ENCODE measurements around the gene CDC73. TPM values are rescaled to one million over a fixed set of nuclear protein-coding genes. Genes with fewer than 3 reads are reported as not detected.
"Not testable (repeated sequence)": the region's sequence is repeated elsewhere in the genome, so short reads cannot be mapped to it uniquely, and the experiment has no call there.

CDC73 gene
- total RNA-seq, 1 donor from 2014 or later: 49.2 TPM

GRCh38 chr1:193281894-193282293 lies 160.1 kb downstream of the CDC73 start:
- Histone ChIP-seq H3K27me3 (no peaks in the 10 kb centered on the region), H3K27ac (no peak overlapping the region), H3K4me3 (no peak overlapping the region), H3K4me2 (no peak overlapping the region), H2AFZ (replicated peaks) (no peak overlapping the region), H3K9ac (no peak overlapping the region), H3K4me1 (no peaks in the 10 kb centered on the region), H3F3A (ENCODE audit: low read depth) (no peaks in the 10 kb centered on the region), H3K79me2 (ENCODE audit: low read depth) (no peaks in the 10 kb centered on the region), H4K20me1 (ENCODE audit: low read depth) (no peaks in the 10 kb centered on the region), H3K9me3 (ENCODE audit: low read depth) (no peaks in the 10 kb centered on the region), H3K36me3 (no peaks in the 10 kb centered on the region)
- Mint-ChIP-seq H3K9me3 (no peaks in the 10 kb centered on the region), H3K36me3 (peaks cover 1% of the 10 kb centered on the region), H3K4me1 (no peaks in the 10 kb centered on the region), H3K27me3 (ENCODE audit: insufficient read depth, low read depth) (no peaks in the 10 kb centered on the region), H3K27ac (no peak overlapping the region), H3K4me3 (no peak overlapping the region)
- TF ChIP-seq, protein P1, sequence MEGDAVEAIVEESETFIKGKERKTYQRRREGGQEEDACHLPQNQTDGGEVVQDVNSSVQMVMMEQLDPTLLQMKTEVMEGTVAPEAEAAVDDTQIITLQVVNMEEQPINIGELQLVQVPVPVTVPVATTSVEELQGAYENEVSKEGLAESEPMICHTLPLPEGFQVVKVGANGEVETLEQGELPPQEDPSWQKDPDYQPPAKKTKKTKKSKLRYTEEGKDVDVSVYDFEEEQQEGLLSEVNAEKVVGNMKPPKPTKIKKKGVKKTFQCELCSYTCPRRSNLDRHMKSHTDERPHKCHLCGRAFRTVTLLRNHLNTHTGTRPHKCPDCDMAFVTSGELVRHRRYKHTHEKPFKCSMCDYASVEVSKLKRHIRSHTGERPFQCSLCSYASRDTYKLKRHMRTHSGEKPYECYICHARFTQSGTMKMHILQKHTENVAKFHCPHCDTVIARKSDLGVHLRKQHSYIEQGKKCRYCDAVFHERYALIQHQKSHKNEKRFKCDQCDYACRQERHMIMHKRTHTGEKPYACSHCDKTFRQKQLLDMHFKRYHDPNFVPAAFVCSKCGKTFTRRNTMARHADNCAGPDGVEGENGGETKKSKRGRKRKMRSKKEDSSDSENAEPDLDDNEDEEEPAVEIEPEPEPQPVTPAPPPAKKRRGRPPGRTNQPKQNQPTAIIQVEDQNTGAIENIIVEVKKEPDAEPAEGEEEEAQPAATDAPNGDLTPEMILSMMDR (IDR thresholded peaks at IDR 0.05): no peak
- no peak for TF ChIP-seq EZH2phosphoT487 (IDR thresholded peaks at IDR 0.05)
- no peak for TF ChIP-seq EZH2 (IDR thresholded peaks at IDR 0.05)
- DNase-seq (ENCODE audit: low spot score): no peak

DNA sequence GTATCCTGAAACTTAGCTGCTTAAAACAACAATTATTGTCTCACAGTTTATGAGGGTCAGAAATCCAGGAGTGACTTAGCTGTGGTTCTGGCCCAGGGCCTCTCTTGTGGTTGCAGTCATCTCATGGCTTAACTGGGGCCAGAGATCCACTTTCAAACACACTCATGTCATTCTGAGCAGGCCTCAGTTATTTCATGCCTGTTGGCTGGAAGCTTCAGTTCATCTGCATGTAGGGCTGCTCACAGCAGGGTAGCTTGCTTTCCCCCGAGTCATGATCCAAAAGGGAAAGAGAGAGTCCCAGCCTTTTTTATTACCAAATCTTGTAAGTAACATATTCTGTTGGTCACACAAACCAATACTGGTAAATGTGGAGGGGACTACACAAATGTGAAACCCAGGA lies 161.2 kb downstream of the CDC73 start:
- H3K9me3 Mint-ChIP-seq: no peaks in the 10 kb centered on the region
- Histone ChIP-seq H3K27me3 (no peaks in the 10 kb centered on the region), H3F3A (ENCODE audit: low read depth) (no peaks in the 10 kb centered on the region), H3K27ac (no peak overlapping the region), H4K20me1 (ENCODE audit: low read depth) (no peaks in the 10 kb centered on the region), H3K9ac (no peak overlapping the region), H3K36me3 (no peaks in the 10 kb centered on the region), H3K79me2 (ENCODE audit: low read depth) (no peaks in the 10 kb centered on the region), H3K9me3 (ENCODE audit: low read depth) (no peaks in the 10 kb centered on the region), H3K4me3 (no peak overlapping the region), H2AFZ (replicated peaks) (no peak overlapping the region), H3K4me1 (no peaks in the 10 kb centered on the region), H3K4me2 (no peak overlapping the region)
- H3K4me1 Mint-ChIP-seq: no peaks in the 10 kb centered on the region
- no peak for TF ChIP-seq EZH2phosphoT487 (IDR thresholded peaks at IDR 0.05)
- TF ChIP-seq, protein P1 (IDR thresholded peaks at IDR 0.05): no peak
- no peak for DNase-seq (ENCODE audit: low spot score)
- H3K36me3 Mint-ChIP-seq: peaks cover 1% of the 10 kb centered on the region
- H3K4me3 Mint-ChIP-seq: no peak overlapping the region
- H3K27ac Mint-ChIP-seq: no peak overlapping the region
- no peaks in the 10 kb centered on the region for H3K27me3 Mint-ChIP-seq (ENCODE audit: insufficient read depth, low read depth)

DNA sequence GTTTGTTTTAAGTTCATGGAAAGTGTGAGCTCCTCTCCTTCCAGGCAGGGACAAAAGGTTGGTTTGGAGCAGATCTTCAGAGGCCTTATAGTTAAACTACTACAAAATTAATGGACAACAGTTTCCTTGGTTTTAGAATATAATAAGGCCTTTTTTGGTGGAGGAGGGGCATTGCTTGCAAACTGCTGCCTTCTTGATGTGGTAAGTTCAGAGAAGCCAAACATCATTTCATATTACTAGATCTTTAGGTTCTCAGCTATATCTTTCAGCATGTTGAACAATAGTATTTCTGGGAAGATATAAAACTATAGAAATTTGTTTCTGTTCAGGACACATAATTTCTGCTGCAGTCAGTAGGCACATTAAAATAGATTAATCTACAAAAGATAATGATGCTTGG lies 162.4 kb downstream of the CDC73 start:
- H3K4me3 ChIP-seq: no peak overlapping the region
- no peak overlapping the region for H3K9ac ChIP-seq
- H3K36me3 ChIP-seq: no peaks in the 10 kb centered on the region
- H3K27ac ChIP-seq: no peak overlapping the region
- DNase-seq (ENCODE audit: low spot score): no peak
- Mint-ChIP-seq H3K4me1 (no peaks in the 10 kb centered on the region), H3K4me3 (no peak overlapping the region), H3K27me3 (ENCODE audit: insufficient read depth, low read depth) (no peaks in the 10 kb centered on the region), H3K9me3 (no peaks in the 10 kb centered on the region), H3K36me3 (peaks cover 1% of the 10 kb centered on the region), H3K27ac (no peak overlapping the region)
- no peaks in the 10 kb centered on the region for H3K9me3 ChIP-seq (ENCODE audit: low read depth)
- H3K4me2 ChIP-seq: no peak overlapping the region
- no peak for TF ChIP-seq EZH2 (IDR thresholded peaks at IDR 0.05)
- TF ChIP-seq EZH2phosphoT487 (IDR thresholded peaks at IDR 0.05): no peak
- TF ChIP-seq, protein P1 (IDR thresholded peaks at IDR 0.05): no peak
- no peaks in the 10 kb centered on the region for H3K4me1 ChIP-seq
- H3K79me2 ChIP-seq (ENCODE audit: low read depth): no peaks in the 10 kb centered on the region
- H3K27me3 ChIP-seq: no peaks in the 10 kb centered on the region
- H4K20me1 ChIP-seq (ENCODE audit: low read depth): no peaks in the 10 kb centered on the region
- H3F3A ChIP-seq (ENCODE audit: low read depth): no peaks in the 10 kb centered on the region
- H2AFZ ChIP-seq (replicated peaks): no peak overlapping the region

DNA sequence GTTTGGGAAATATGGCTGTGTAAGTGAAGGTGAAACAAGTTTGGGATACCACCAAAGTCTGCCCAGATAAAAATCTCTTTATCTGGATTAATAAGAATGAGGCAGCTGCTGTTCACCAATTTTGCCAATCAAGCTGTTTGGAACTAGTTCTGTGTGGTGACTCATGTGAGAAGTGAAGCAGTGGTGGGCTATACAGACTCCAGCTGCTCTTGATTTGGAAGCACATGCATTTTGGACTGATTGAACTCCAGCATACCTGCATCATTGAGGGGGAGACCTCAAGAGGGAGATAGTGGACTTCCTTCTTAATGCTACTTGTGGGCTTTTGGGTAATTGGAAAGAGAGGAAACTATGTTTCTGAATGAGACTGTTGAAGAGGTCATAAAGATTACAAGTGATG lies 163.8 kb downstream of the CDC73 start:
- no peaks in the 10 kb centered on the region for H3F3A ChIP-seq (ENCODE audit: low read depth)
- H4K20me1 ChIP-seq (ENCODE audit: low read depth): no peaks in the 10 kb centered on the region
- no peaks in the 10 kb centered on the region for H3K9me3 Mint-ChIP-seq
- no peaks in the 10 kb centered on the region for H3K4me1 ChIP-seq
- no peaks in the 10 kb centered on the region for H3K36me3 ChIP-seq
- no peaks in the 10 kb centered on the region for H3K4me1 Mint-ChIP-seq
- H3K9me3 ChIP-seq (ENCODE audit: low read depth): no peaks in the 10 kb centered on the region
- no peak overlapping the region for H3K4me3 ChIP-seq
- no peaks in the 10 kb centered on the region for H3K27me3 ChIP-seq
- H3K4me3 Mint-ChIP-seq: no peak overlapping the region
- no peaks in the 10 kb centered on the region for H3K36me3 Mint-ChIP-seq
- H2AFZ ChIP-seq (replicated peaks): no peak overlapping the region
- TF ChIP-seq, protein P1 (IDR thresholded peaks at IDR 0.05): no peak
- no peak for TF ChIP-seq EZH2 (IDR thresholded peaks at IDR 0.05)
- no peak for TF ChIP-seq EZH2phosphoT487 (IDR thresholded peaks at IDR 0.05)
- no peak overlapping the region for H3K4me2 ChIP-seq
- no peak overlapping the region for H3K27ac ChIP-seq
- no peaks in the 10 kb centered on the region for H3K79me2 ChIP-seq (ENCODE audit: low read depth)
- DNase-seq (ENCODE audit: low spot score): no peak
- no peak overlapping the region for H3K9ac ChIP-seq
- no peaks in the 10 kb centered on the region for H3K27me3 Mint-ChIP-seq (ENCODE audit: insufficient read depth, low read depth)
- no peak overlapping the region for H3K27ac Mint-ChIP-seq

- H4K20me1 ChIP-seq (ENCODE audit: low read depth); H3F3A ChIP-seq (ENCODE audit: low read depth); H3K36me3 Mint-ChIP-seq; H3K4me3 ChIP-seq; H3K27ac Mint-ChIP-seq; H3K4me1 Mint-ChIP-seq; DNase-seq (ENCODE audit: low spot score); H3K4me2 ChIP-seq; H3K4me1 ChIP-seq; H3K27me3 Mint-ChIP-seq (ENCODE audit: insufficient read depth, low read depth); H3K36me3 ChIP-seq; H3K9ac ChIP-seq; H3K9me3 ChIP-seq (ENCODE audit: low read depth); H3K4me3 Mint-ChIP-seq; H3K9me3 Mint-ChIP-seq; H2AFZ ChIP-seq (replicated peaks); H3K79me2 ChIP-seq (ENCODE audit: low read depth); H3K27me3 ChIP-seq; H3K27ac ChIP-seq: not testable (repeated sequence)
These were observed 166.8 kb downstream of the CDC73 start for GRCh38 chr1:193288548-193289080.
